SJCRH30 (cell line): ENCODE data around the gene IGSF21. TPM values are rescaled to one million over a fixed set of nuclear protein-coding genes. Genes with fewer than 3 reads are reported as not detected.
"Not testable (repeated sequence)": the region's sequence is repeated elsewhere in the genome, so short reads cannot be mapped to it uniquely, and the experiment has no call there.

Experiments
- DNase-seq, 2 experiments: peaks; one replicate each; pipeline ENCODE4 v3.0.0-alpha.2; 2015 to 2020
- H3K27ac ChIP-seq: fragments of 250-450 bp; sonication (Bioruptor Pico); 2 replicates; pipeline ENCODE4 v1.5.1; 2020; ENCODE audit warnings: mild to moderate bottlenecking, moderate library complexity
- H3K27me3 ChIP-seq: fragments of 250-450 bp; sonication (Bioruptor Pico); 2 replicates; pipeline ENCODE4 v1.5.1; 2020; ENCODE audit warnings: mild to moderate bottlenecking, moderate library complexity
- H3K36me3 ChIP-seq: fragments of 250-450 bp; sonication (Bioruptor Pico); 2 replicates; pipeline ENCODE4 v1.5.1; 2020; ENCODE audit warnings: mild to moderate bottlenecking, moderate library complexity
- H3K4me1 ChIP-seq: fragments of 250-450 bp; sonication (Bioruptor Pico); 2 replicates; pipeline ENCODE4 v1.5.1; 2020; ENCODE audit warnings: mild to moderate bottlenecking, moderate library complexity
- H3K4me3 ChIP-seq: fragments of 250-450 bp; sonication (Bioruptor Pico); 2 replicates; pipeline ENCODE4 v1.5.1; 2020; ENCODE audit warnings: mild to moderate bottlenecking, moderate library complexity
- H3K9me3 ChIP-seq: fragments of 250-450 bp; sonication (Bioruptor Pico); replicated peaks from 2 replicates; pipeline ENCODE4 v1.5.1; 2020; ENCODE audit warnings: mild to moderate bottlenecking, moderate library complexity
- total RNA-seq: library from RNA; depleted of rRNA; stranded (reverse); fragments of >200 nt; shearing (Covaris generic); gene quantifications from 2 replicates; pipeline ENCODE4 v1.2.3, GENCODE V29; 2014

IGSF21 gene
- total RNA-seq, 1 experiment from 2014 or later, result not detected

DNA sequence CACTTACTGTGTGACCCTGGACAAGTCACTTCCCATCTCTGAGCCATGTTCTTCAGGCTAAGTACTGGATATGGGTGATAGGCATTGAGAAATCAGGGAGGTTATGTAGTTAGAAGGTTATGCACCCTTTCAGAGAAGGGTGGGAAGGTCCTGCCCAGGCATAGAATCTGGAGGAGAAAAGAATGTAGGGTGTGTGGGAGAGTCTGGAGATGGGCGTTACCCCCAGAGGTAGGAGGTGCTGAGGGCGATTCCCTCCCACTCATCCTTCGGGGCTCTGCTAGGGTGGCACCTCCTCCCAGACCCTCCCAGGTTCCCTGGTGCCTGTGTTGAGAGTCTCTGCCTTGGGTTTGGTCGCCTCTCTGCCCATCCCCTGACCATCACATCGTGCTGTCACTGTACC lies 51.1 kb downstream of the IGSF21 start:
- Histone ChIP-seq H3K9me3 (no peaks in the 10 kb centered on the region), H3K4me1 (no peaks in the 10 kb centered on the region), H3K4me3 (no peak overlapping the region), H3K27ac (no peak overlapping the region), H3K27me3 (no peaks in the 10 kb centered on the region; the same call in 1 of the 2 replicates), H3K36me3 (no peaks in the 10 kb centered on the region)
- no peak for DNase-seq

DNA sequence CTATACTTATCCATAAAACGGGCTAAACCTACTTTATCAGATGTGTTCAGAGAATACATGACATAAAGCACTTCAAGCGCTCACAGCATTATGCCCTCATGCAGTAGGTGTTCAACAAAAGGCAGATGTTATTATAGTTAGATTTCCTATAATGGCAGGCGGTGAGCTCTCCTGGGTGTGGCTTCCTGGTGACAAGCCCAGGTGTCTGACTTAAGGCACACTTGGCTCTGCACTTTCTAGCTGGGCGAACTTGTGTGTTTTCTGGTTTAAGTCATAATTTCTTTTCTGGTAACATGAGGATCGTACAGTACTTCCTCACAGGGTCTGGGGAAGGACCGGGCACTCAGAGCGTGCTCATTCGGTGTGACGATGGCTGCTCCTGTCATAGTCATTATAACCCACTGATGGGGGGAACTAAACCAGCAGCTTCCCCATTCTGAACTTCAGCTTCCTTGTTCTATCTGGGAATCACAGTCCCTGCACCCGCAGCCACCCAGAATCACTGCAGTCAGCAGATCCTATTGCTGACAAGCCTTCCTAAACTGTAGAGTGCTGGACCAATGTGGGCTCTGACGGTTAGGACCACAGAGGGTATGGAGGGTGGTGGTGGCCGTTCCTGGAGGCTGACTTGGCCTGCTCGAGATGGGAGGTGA lies 52.8 kb downstream of the IGSF21 start:
- Histone ChIP-seq H3K4me3 (no peak overlapping the region), H3K9me3 (no peaks in the 10 kb centered on the region), H3K4me1 (no peaks in the 10 kb centered on the region), H3K36me3 (no peaks in the 10 kb centered on the region), H3K27ac (no peak overlapping the region), H3K27me3 (no peaks in the 10 kb centered on the region; the same call in 1 of the 2 replicates)
- no peak for DNase-seq

GRCh38 chr1:18161690-18162089 lies 54.1 kb downstream of the IGSF21 start:
- H3K9me3 ChIP-seq, result no peaks in the 10 kb centered on the region
- DNase-seq, result no peak
- no peak overlapping the region for H3K4me3 ChIP-seq
- no peaks in the 10 kb centered on the region for H3K4me1 ChIP-seq
- H3K27me3 ChIP-seq, result no peaks in the 10 kb centered on the region; the same call in 1 of the 2 replicates
- H3K27ac ChIP-seq, result no peak overlapping the region
- H3K36me3 ChIP-seq, result no peaks in the 10 kb centered on the region

DNA sequence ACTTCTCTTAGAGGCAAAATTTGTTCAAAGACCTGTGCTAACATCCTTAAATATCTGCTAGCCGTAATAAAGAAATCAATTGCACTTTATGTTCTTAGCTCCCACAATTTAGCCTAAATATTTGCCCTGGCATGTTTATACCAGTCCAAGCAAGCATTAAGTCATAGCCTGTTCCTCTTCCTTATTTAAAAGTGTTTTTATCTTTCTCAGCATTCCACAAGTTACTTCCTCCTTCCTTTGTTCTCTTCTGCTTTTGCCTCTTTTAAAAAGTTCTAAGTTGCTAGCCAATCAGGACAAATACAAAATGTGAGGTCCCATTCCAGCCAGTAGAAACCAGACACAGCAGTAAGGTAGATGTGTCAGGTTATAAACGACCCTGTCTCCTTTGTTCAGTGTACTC lies 58.0 kb downstream of the IGSF21 start:
- not testable (repeated sequence) for H3K9me3 ChIP-seq

GRCh38 chr1:18166341-18166740 lies 58.7 kb downstream of the IGSF21 start:
- no peaks in the 10 kb centered on the region; the same call in 1 of the 2 replicates for H3K27me3 ChIP-seq
- no peak for DNase-seq
- no peaks in the 10 kb centered on the region for H3K9me3 ChIP-seq
- H3K4me3 ChIP-seq, result no peak overlapping the region
- H3K4me1 ChIP-seq, result no peaks in the 10 kb centered on the region
- H3K27ac ChIP-seq, result no peak overlapping the region
- no peaks in the 10 kb centered on the region for H3K36me3 ChIP-seq

More for the DNA sequence above, 58.0 kb downstream of the IGSF21 start:
- not testable (repeated sequence) for H3K36me3 ChIP-seq, DNase-seq, H3K4me1 ChIP-seq, H3K27me3 ChIP-seq, H3K4me3 ChIP-seq, H3K27ac ChIP-seq

DNA sequence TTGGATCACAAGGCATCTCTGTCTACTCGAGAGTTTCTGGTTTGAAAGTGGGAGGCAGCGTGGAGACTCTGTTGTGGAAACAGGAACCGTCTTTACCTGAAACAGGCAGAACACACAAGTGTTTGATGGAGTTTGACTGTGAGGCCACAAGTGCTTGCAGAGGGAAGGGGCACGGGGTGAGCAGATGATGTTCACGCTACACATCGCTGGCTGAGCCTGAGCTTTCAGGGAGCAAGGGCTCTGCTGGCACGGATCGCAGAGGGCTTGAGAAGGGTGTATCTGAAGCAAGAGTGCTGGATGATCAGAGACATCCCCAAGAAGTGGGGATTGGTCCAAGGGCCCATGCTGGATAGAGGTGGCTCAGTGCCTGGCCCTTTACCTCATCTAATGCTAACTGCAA lies 59.3 kb downstream of the IGSF21 start:
- Histone ChIP-seq H3K27me3 (no peaks in the 10 kb centered on the region; the same call in 1 of the 2 replicates), H3K27ac (no peak overlapping the region), H3K4me1 (no peaks in the 10 kb centered on the region), H3K9me3 (no peaks in the 10 kb centered on the region), H3K36me3 (no peaks in the 10 kb centered on the region), H3K4me3 (no peak overlapping the region)
- no peak for DNase-seq

DNA sequence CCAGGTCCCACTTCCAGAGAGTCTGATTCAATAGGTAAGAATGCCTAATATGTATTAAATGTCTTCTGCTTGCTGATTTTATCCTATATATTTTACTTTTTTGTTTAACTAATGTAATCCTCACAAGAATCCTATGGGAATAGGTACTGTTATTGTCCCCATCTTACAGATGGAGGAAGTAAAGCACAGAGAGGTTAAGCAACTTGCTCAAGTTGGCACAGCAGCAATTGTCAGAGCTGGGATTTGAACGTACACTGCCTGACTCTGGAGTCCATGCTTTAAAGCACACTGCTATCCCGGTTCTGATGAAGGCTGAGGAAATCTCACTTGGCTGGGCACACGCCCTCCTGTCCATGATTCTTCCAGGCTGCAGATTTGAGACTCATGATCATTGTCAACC lies 62.8 kb downstream of the IGSF21 start:
- H3K4me3 ChIP-seq, result no peak overlapping the region
- no peaks in the 10 kb centered on the region for H3K36me3 ChIP-seq
- no peaks in the 10 kb centered on the region for H3K9me3 ChIP-seq
- no peak overlapping the region for H3K27ac ChIP-seq
- peaks cover 4% of the 10 kb centered on the region for H3K27me3 ChIP-seq
- DNase-seq, result no peak
- no peaks in the 10 kb centered on the region for H3K4me1 ChIP-seq

DNA sequence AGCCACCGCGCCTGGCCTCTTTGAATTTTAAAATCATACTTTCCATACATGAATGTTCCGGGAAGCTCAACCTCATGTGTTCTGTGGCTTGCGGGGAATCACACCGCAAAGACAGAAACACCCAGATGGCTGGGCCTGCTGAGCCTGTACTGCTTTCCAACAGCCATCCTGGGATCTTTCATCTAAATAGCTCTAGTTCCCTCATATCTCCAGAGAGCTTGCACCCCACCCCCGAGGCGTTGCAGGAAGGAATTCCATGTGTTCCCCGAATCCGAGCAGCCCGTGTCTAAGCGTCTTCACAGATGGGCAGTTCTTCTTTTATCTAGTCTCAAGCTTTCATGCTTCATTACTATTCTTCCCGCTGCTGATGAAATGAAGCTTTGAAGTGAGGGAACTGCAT lies 66.4 kb downstream of the IGSF21 start:
- no peak overlapping the region for H3K27ac ChIP-seq
- H3K4me1 ChIP-seq, result 0 out of 2 replicates have a peak, but pooled peaks cover 2% of the 10 kb centered on the region
- DNase-seq, result no peak
- no peaks in the 10 kb centered on the region for H3K36me3 ChIP-seq
- no peaks in the 10 kb centered on the region for H3K9me3 ChIP-seq
- peaks cover 12% of the 10 kb centered on the region for H3K27me3 ChIP-seq
- no peak overlapping the region for H3K4me3 ChIP-seq

- 0 out of 2 replicates have a peak, but pooled peaks cover 2% of the 10 kb centered on the region for H3K4me1 ChIP-seq
- DNase-seq, result no peak
- no peaks in the 10 kb centered on the region for H3K36me3 ChIP-seq
- H3K27ac ChIP-seq, result no peak overlapping the region
- no peaks in the 10 kb centered on the region for H3K9me3 ChIP-seq
- H3K27me3 ChIP-seq, result peaks cover 16% of the 10 kb centered on the region
- no peak overlapping the region for H3K4me3 ChIP-seq
These were observed 67.5 kb downstream of the IGSF21 start for GRCh38 chr1:18175051-18175450.

DNA sequence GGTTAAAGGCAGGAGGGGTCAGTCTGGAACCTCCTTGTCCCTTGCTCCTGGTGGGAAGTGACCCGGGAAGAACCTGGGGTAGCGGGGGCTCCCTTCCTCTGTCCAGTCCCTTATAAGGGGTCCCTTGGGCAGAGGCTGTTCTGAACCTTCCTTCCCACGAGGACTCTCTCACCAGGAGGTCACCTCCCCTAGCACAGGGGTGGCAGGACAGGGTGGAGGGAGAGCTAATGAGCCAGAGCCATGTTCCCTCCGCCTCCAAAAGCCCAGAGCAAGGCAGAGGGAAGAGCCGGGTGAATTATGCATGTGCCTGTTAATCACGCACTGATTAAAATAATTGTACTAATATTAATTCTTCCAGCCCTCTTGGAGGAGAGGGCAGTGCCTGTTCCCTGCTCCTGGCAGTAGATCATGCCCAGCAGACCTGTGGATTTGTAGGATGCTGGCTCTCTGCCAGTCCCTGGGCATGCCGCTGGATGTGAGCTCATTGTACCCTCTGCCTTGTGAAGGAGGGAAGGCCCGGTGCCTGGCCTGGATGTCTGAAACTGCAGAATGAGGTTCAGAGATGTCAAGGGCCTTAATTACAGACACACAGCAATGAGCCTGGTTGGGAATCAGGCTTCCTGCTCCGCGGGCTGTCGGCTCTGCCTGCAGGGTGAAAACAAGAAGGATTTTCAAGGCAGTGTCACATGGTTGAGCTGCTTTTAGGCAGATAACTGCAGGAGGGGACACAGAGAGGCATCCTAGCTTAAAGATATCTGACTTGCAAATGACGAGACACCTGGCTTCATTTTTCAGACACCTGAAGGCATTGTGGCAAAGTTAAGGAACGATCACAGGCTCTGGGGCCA lies 68.2 kb downstream of the IGSF21 start:
- Histone ChIP-seq H3K36me3 (no peaks in the 10 kb centered on the region), H3K9me3 (no peaks in the 10 kb centered on the region), H3K4me1 (0 out of 2 replicates have a peak, but pooled peaks cover 2% of the 10 kb centered on the region), H3K4me3 (no peak overlapping the region), H3K27me3 (peaks cover 21% of the 10 kb centered on the region), H3K27ac (no peak overlapping the region)
- no peak for DNase-seq

DNA sequence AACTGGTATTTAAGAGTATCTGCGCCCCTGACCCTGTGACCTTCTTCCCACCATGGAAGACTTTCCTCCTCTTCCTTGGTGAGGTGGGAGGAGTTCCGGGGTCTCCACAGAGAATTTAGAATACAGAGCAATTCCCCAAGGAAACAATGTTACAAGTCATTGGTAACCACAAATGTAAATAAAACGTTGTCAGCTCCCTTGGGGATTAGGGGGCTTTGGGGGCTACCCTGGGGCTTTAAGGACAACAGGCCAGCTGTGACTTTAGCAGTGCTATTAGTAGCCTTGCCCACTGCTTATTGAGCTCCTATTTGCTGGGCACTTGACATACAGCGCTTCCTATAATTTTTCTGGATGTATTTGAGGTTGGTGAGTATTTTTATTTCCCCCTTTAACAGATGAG lies 69.0 kb downstream of the IGSF21 start:
- Histone ChIP-seq H3K4me1 (0 out of 2 replicates have a peak, but pooled peaks cover 2% of the 10 kb centered on the region), H3K9me3 (no peaks in the 10 kb centered on the region), H3K27me3 (peaks cover 23% of the 10 kb centered on the region), H3K4me3 (no peak overlapping the region), H3K36me3 (no peaks in the 10 kb centered on the region), H3K27ac (no peak overlapping the region)
- no peak for DNase-seq

DNA sequence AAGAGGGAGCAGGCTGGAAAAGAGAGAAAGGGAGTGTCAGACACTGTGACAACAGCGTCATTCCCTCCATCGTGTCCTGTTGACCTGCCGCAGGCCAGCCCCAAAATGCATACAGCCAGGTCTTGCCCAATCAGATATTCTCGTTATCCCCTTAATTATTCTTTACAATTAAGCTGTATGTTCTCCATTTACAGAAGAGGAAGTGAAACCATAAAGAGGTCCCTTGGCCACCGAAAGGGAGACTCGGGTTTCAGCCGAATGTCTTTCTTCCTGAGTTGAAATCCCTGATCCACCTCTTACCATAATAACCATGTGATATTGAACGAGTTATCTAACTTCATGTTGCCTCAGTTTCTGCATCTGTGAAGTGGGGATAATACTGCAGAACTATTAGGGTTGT lies 70.5 kb downstream of the IGSF21 start:
- no peak for DNase-seq
- no peaks in the 10 kb centered on the region for H3K36me3 ChIP-seq
- H3K4me1 ChIP-seq, result 0 out of 2 replicates have a peak, but pooled peaks cover 2% of the 10 kb centered on the region
- H3K4me3 ChIP-seq, result no peak overlapping the region
- H3K9me3 ChIP-seq, result no peaks in the 10 kb centered on the region
- peaks cover 24% of the 10 kb centered on the region for H3K27me3 ChIP-seq
- H3K27ac ChIP-seq, result no peak overlapping the region

- no peaks in the 10 kb centered on the region for H3K36me3 ChIP-seq
- no peak overlapping the region for H3K4me3 ChIP-seq
- H3K9me3 ChIP-seq, result no peaks in the 10 kb centered on the region
- H3K27me3 ChIP-seq, result peaks cover 30% of the 10 kb centered on the region
- no peak overlapping the region for H3K27ac ChIP-seq
- 0 out of 2 replicates have a peak, but pooled peaks cover 2% of the 10 kb centered on the region for H3K4me1 ChIP-seq
- DNase-seq, result no peak
These were observed 71.4 kb downstream of the IGSF21 start for GRCh38 chr1:18179009-18179408.

GRCh38 chr1:18182398-18183160 lies 75.0 kb downstream of the IGSF21 start:
- Histone ChIP-seq H3K27ac (no peak overlapping the region), H3K4me1 (no peaks in the 10 kb centered on the region), H3K4me3 (no peak overlapping the region), H3K27me3 (peaks cover 18% of the 10 kb centered on the region), H3K36me3 (no peaks in the 10 kb centered on the region), H3K9me3 (no peaks in the 10 kb centered on the region)
- peak in 1 of 2 experiments; percentile 12 for DNase-seq

- Histone ChIP-seq H3K4me3 (no peak overlapping the region), H3K27ac (no peak overlapping the region), H3K9me3 (no peaks in the 10 kb centered on the region), H3K27me3 (peaks cover 18% of the 10 kb centered on the region), H3K36me3 (no peaks in the 10 kb centered on the region), H3K4me1 (no peaks in the 10 kb centered on the region)
- DNase-seq, result no peak
These were observed 75.9 kb downstream of the IGSF21 start for GRCh38 chr1:18183533-18183932.
